ENCODE results near the gene IPO13. TPM values are rescaled to one million over a fixed set of nuclear protein-coding genes. Genes with fewer than 3 reads are reported as not detected.

The IPO13 gene
- total and polyA plus RNA-seq, 10 of the 15 experiments (the other 5 are each of a cell fraction or from before 2014, with no cell fraction given), result 7.1 to 26.6 (median 15.9) TPM

GRCh38 chr1:43963890-43964289, 17.1 kb downstream of the IPO13 start:
- WGBS (ENCODE audit: insufficient coverage, insufficient replicate concordance, low lambda C conversion rate, missing lambda C conversion rate), result 86% methylated on average over 5 of the region's 5 CpGs
- H3K9me3 ChIP-seq (replicated peaks; ENCODE audit: control insufficient read depth, insufficient read depth, low read length), result no peaks in the 10 kb centered on the region
- no peaks in the 10 kb centered on the region for H3K4me1 ChIP-seq (ENCODE audit: control insufficient read depth, insufficient read depth, low read length)
- in situ Hi-C loops (cut with MboI) (no loop called here), intact Hi-C loops (cut with micrococcal nuclease; ENCODE audit: unreplicated experiment) (no loop called here)
- H3K27me3 ChIP-seq (replicated peaks in 1 of 2; ENCODE audit: control insufficient read depth in 2 of 2, insufficient read depth in 2 of 2, low read length in 1 of 2), result no peaks in the 10 kb centered on the region
- FAIRE-seq (no peak), DNase-seq (ENCODE audit: low read depth, low spot score) (no peak), ATAC-seq (no peak)
- ChIA-PET SMC1A (ENCODE audit: uncharacterized antibody, unreplicated experiment) (no interaction called here), RAD21 (ENCODE audit: unreplicated experiment) (no interaction called here), POLR2A (interaction anchor here (0.7 kb wide), 1 partner anchor 16 kb away, joined by 5 read pairs; no protein-coding TSS in a partner anchor), CTCF (interaction anchor here (0.7 to 1.1 kb wide), 3 partner anchors 41 to 201 kb away, joined by 3 read pairs; no protein-coding TSS in a partner anchor)
- H3K4me3 ChIP-seq, result no peak overlapping the region
- no peak overlapping the region for H2AFZ ChIP-seq (ENCODE audit: control insufficient read depth, low read depth, low read length)
- no peak overlapping the region for H3K4me2 ChIP-seq (ENCODE audit: control insufficient read depth, insufficient read depth)
- H3K36me3 ChIP-seq (ENCODE audit: control insufficient read depth in 2 of 2, insufficient read depth in 2 of 2, low read length in 1 of 2), result peaks cover 0 to 1% of the 10 kb centered on the region in 2 experiments; a peak in 1 of 4 replicates
- no peak overlapping the region for H3K27ac ChIP-seq (ENCODE audit: control insufficient read depth, insufficient read depth)
- H3K79me2 ChIP-seq (ENCODE audit: control insufficient read depth, insufficient read depth, low read length), result no peaks in the 10 kb centered on the region
- H4K20me1 ChIP-seq (ENCODE audit: control insufficient read depth, insufficient read depth), result no peaks in the 10 kb centered on the region
- BruUV-seq (replicated peaks), result no TSS peak
- no peak overlapping the region for H3K9ac ChIP-seq (ENCODE audit: control insufficient read depth, insufficient read depth, low read length)
- TF ChIP-seq CBX5 (IDR thresholded peaks at IDR 0.05; ENCODE audit: low read depth) (no peak), EZH2 (IDR thresholded peaks at IDR 0.05; ENCODE audit: borderline replicate concordance, control insufficient read depth, low read depth, low read length) (no peak), NR2C2 (IDR thresholded peaks at IDR 0.05; ENCODE audit: borderline replicate concordance, control insufficient read depth, insufficient read length, low read depth) (no peak), BCLAF1 (IDR thresholded peaks at IDR 0.05) (no peak), NRF1 (conservative IDR thresholded peaks at IDR 0.05; ENCODE audit: low read depth, low read length) (no peak), BHLHE40 (IDR thresholded peaks at IDR 0.05; ENCODE audit: borderline replicate concordance in 1 of 2, low read depth in 2 of 2, low read length in 1 of 2) (no peak), SPI1 (IDR thresholded peaks at IDR 0.05; ENCODE audit: borderline replicate concordance, insufficient read depth, low read depth, low read length) (no peak), YY1 (IDR thresholded peaks at IDR 0.05; ENCODE audit: low read depth, low read length) (no peak), NKRF (conservative IDR thresholded peaks at IDR 0.05) (no peak), ZBTB40 (IDR thresholded peaks at IDR 0.05; ENCODE audit: borderline replicate concordance) (no peak), RAD51 (IDR thresholded peaks at IDR 0.05) (no peak), ZNF24 (IDR thresholded peaks at IDR 0.05) (no peak)

Measured in GM12878 (cell line).